ENCODE results near the gene B4GALT2. TPM values are rescaled to one million over a fixed set of nuclear protein-coding genes. Genes with fewer than 3 reads are reported as not detected.

B4GALT2 gene
- total RNA-seq, 1 donor = 99.1 TPM

- no peak overlapping the region for H3K4me3 ChIP-seq (ENCODE audit: low read depth, low read length)
- no peak for DNase-seq (ENCODE audit: low read depth)
- no peak for TF ChIP-seq CTCF (IDR thresholded peaks at IDR 0.05; ENCODE audit: insufficient read depth, low read length)
Measured at GRCh38 chr1:43969416-43969745, 9.6 kb upstream of the B4GALT2 start.

- peak within 1 kb of the TSS; percentile 97 for H3K4me3 ChIP-seq (ENCODE audit: low read depth, low read length)
- DNase-seq (ENCODE audit: low read depth) = peak; percentile 96
- no peak for TF ChIP-seq CTCF (IDR thresholded peaks at IDR 0.05; ENCODE audit: insufficient read depth, low read length)
Measured at GRCh38 chr1:43969746-43970466, 9.1 kb upstream of the B4GALT2 start, which contains the start of gene DPH2. Gene DPH2 (plus strand): TSS chr1:43970010. CDS start chr1:43970176, 166 bp downstream.

- TF ChIP-seq CTCF (IDR thresholded peaks at IDR 0.05; ENCODE audit: insufficient read depth, low read length) = no peak
- peak overlapping the region; percentile 97 for H3K4me3 ChIP-seq (ENCODE audit: low read depth, low read length)
- no peak for DNase-seq (ENCODE audit: low read depth)
Measured at GRCh38 chr1:43970502-43970901, 8.5 kb upstream of the B4GALT2 start.

GRCh38 chr1:43970911-43971310 lies 8.1 kb upstream of the B4GALT2 start:
- DNase-seq (ENCODE audit: low read depth) = no peak
- TF ChIP-seq CTCF (IDR thresholded peaks at IDR 0.05; ENCODE audit: insufficient read depth, low read length) = no peak
- peak overlapping the region; percentile 97 for H3K4me3 ChIP-seq (ENCODE audit: low read depth, low read length)

GRCh38 chr1:43971336-43971980 lies 7.6 kb upstream of the B4GALT2 start:
- TF ChIP-seq CTCF (IDR thresholded peaks at IDR 0.05; ENCODE audit: insufficient read depth, low read length) = no peak
- DNase-seq (ENCODE audit: low read depth) = no peak
- H3K4me3 ChIP-seq (ENCODE audit: low read depth, low read length) = no peak overlapping the region

- H3K4me3 ChIP-seq (ENCODE audit: low read depth, low read length) = peak overlapping the region; percentile 93
- no peak for DNase-seq (ENCODE audit: low read depth)
- no peak for TF ChIP-seq CTCF (IDR thresholded peaks at IDR 0.05; ENCODE audit: insufficient read depth, low read length)
Measured at GRCh38 chr1:43973981-43974442, 5.0 kb upstream of the B4GALT2 start.
